Upper lobe of left lung (tissue), 4 donors: Measurements from ENCODE around the gene ETNPPL.

Experiments
- POLR2A ChIP-seq, 4 donors: fragments of 450-650 bp; IDR thresholded peaks; one replicate each; pipeline ENCODE4 v1.5.1; 2016 to 2017; ENCODE audit warnings: antibody characterized with exemption in 4 of 4, mild to moderate bottlenecking in 2 of 4
- TF ChIP-seq, protein P1 (sequence below), 6 experiments: fragments of 450-650 bp in 4 of 6; fragments of 200-600 bp in 2 of 6; sonication (generic) in 2 of 6; IDR thresholded peaks; one replicate each; pipeline ENCODE4 v1.5.1; 2016 to 2019; ENCODE audit warnings: antibody characterized with exemption in 6 of 6

DNA sequence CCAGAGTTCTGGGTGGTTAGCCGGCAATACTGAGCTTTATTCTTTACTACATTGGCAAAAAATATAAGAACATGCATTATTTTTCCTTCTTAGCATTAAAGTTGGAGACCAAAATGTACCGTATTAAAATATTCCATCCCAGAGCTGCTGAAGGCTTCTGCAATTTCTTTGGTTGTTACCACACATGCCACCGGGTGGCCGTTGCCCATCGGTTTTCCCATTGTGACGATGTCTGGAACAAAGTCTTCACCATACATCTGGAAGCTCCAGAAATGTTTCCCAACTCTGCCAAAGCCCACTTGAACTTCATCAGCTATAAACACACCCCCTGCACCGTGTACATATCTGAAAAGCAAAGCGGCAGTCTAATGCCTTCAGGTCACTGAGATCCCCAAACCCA lies 13.7 kb downstream of the ETNPPL start:
- TF ChIP-seq, protein P1, sequence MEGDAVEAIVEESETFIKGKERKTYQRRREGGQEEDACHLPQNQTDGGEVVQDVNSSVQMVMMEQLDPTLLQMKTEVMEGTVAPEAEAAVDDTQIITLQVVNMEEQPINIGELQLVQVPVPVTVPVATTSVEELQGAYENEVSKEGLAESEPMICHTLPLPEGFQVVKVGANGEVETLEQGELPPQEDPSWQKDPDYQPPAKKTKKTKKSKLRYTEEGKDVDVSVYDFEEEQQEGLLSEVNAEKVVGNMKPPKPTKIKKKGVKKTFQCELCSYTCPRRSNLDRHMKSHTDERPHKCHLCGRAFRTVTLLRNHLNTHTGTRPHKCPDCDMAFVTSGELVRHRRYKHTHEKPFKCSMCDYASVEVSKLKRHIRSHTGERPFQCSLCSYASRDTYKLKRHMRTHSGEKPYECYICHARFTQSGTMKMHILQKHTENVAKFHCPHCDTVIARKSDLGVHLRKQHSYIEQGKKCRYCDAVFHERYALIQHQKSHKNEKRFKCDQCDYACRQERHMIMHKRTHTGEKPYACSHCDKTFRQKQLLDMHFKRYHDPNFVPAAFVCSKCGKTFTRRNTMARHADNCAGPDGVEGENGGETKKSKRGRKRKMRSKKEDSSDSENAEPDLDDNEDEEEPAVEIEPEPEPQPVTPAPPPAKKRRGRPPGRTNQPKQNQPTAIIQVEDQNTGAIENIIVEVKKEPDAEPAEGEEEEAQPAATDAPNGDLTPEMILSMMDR (IDR thresholded peaks at IDR 0.05): no peak
- TF ChIP-seq POLR2A (IDR thresholded peaks at IDR 0.05): no peak
